ENCODE measurements around the gene ARHGAP30. TPM values are rescaled to one million over a fixed set of nuclear protein-coding genes. Genes with fewer than 3 reads are reported as not detected.

The ARHGAP30 gene
- total RNA-seq, 1 experiment from 2014 or later, result 1.7 TPM

DNA sequence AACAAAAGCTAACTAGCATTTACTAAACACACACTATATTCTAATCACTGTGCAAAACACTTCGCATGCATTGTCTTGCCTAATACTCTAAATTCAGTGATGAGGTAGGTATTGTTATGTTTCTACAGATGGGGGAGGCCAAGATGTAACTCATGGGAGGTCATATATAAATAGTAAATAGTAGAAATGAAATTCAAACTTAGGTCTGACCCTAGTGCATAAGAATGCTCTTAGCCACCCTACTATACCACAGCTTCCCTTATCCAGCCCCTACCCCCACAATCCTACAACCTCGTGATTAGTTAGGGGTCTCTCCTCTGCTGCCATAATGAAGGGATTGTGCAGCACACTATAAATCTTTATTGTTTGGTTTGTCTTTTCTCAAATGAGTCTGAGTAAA is 44.9 kb upstream of the ARHGAP30 start:
- peaks cover 58% of the 10 kb centered on the region for H3K36me3 Mint-ChIP-seq (ENCODE audit: insufficient read depth, unreplicated experiment)
- DNase-seq, result no peak
- TF ChIP-seq, protein P1, sequence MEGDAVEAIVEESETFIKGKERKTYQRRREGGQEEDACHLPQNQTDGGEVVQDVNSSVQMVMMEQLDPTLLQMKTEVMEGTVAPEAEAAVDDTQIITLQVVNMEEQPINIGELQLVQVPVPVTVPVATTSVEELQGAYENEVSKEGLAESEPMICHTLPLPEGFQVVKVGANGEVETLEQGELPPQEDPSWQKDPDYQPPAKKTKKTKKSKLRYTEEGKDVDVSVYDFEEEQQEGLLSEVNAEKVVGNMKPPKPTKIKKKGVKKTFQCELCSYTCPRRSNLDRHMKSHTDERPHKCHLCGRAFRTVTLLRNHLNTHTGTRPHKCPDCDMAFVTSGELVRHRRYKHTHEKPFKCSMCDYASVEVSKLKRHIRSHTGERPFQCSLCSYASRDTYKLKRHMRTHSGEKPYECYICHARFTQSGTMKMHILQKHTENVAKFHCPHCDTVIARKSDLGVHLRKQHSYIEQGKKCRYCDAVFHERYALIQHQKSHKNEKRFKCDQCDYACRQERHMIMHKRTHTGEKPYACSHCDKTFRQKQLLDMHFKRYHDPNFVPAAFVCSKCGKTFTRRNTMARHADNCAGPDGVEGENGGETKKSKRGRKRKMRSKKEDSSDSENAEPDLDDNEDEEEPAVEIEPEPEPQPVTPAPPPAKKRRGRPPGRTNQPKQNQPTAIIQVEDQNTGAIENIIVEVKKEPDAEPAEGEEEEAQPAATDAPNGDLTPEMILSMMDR (IDR thresholded peaks at IDR 0.05; ENCODE audit: unreplicated experiment), result no peak
- CTCF ChIA-PET, result no interaction called here
- intact Hi-C loops (cut with micrococcal nuclease; ENCODE audit: unreplicated experiment), result no loop called here
- no TSS peak for BruUV-seq (replicated peaks)
- H3K4me1 Mint-ChIP-seq (ENCODE audit: low read depth, unreplicated experiment), result peaks cover 55% of the 10 kb centered on the region
- peak overlapping the region; percentile 94 for H3K27ac Mint-ChIP-seq (ENCODE audit: unreplicated experiment)
- H3K9me3 Mint-ChIP-seq (ENCODE audit: low read depth, unreplicated experiment), result no peaks in the 10 kb centered on the region
- no peaks in the 10 kb centered on the region for H3K27me3 Mint-ChIP-seq (ENCODE audit: unreplicated experiment)
- peak overlapping the region; percentile 7 for H3K4me3 Mint-ChIP-seq (ENCODE audit: low read depth, unreplicated experiment)

GRCh38 chr1:161113915-161114314 is 44.2 kb upstream of the ARHGAP30 start:
- no peaks in the 10 kb centered on the region for H3K9me3 Mint-ChIP-seq (ENCODE audit: low read depth, unreplicated experiment)
- peaks cover 52% of the 10 kb centered on the region for H3K36me3 Mint-ChIP-seq (ENCODE audit: insufficient read depth, unreplicated experiment)
- peak overlapping the region; percentile 7 for H3K4me3 Mint-ChIP-seq (ENCODE audit: low read depth, unreplicated experiment)
- H3K27ac Mint-ChIP-seq (ENCODE audit: unreplicated experiment), result peak overlapping the region; percentile 94
- H3K4me1 Mint-ChIP-seq (ENCODE audit: low read depth, unreplicated experiment), result peaks cover 49% of the 10 kb centered on the region
- intact Hi-C loops (cut with micrococcal nuclease; ENCODE audit: unreplicated experiment), result no loop called here
- no peak for DNase-seq
- H3K27me3 Mint-ChIP-seq (ENCODE audit: unreplicated experiment), result no peaks in the 10 kb centered on the region
- BruUV-seq (replicated peaks), result no TSS peak
- TF ChIP-seq, protein P1 (IDR thresholded peaks at IDR 0.05; ENCODE audit: unreplicated experiment), result no peak
- CTCF ChIA-PET, result no interaction called here

DNA sequence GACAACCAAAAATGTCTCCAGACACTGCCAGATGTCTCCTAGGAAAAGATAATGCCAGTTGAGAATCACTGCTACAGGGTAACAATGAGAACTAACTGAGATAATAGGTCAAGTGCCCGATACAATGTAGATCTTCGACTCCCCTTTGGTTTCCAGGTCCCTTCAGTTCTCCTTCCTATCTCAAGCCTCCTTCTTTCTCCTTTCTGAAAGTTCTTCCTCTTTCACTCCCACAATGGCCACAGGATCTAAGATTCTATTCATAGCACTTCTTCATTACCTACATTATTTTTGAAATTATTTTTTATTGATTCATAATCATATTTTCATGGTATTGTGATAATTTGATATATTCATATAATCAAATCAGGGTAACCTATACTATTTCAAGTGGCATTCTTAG is 41.8 kb upstream of the ARHGAP30 start:
- CTCF ChIA-PET, result no interaction called here
- H3K27ac Mint-ChIP-seq (ENCODE audit: unreplicated experiment), result no peak overlapping the region
- H3K4me1 Mint-ChIP-seq (ENCODE audit: low read depth, unreplicated experiment), result peaks cover 46% of the 10 kb centered on the region
- H3K9me3 Mint-ChIP-seq (ENCODE audit: low read depth, unreplicated experiment), result no peaks in the 10 kb centered on the region
- no peaks in the 10 kb centered on the region for H3K27me3 Mint-ChIP-seq (ENCODE audit: unreplicated experiment)
- no peak overlapping the region for H3K4me3 Mint-ChIP-seq (ENCODE audit: low read depth, unreplicated experiment)
- DNase-seq, result no peak
- no TSS peak for BruUV-seq (replicated peaks)
- H3K36me3 Mint-ChIP-seq (ENCODE audit: insufficient read depth, unreplicated experiment), result peaks cover 29% of the 10 kb centered on the region
- TF ChIP-seq, protein P1 (IDR thresholded peaks at IDR 0.05; ENCODE audit: unreplicated experiment), result no peak
- intact Hi-C loops (cut with micrococcal nuclease; ENCODE audit: unreplicated experiment), result no loop called here

DNA sequence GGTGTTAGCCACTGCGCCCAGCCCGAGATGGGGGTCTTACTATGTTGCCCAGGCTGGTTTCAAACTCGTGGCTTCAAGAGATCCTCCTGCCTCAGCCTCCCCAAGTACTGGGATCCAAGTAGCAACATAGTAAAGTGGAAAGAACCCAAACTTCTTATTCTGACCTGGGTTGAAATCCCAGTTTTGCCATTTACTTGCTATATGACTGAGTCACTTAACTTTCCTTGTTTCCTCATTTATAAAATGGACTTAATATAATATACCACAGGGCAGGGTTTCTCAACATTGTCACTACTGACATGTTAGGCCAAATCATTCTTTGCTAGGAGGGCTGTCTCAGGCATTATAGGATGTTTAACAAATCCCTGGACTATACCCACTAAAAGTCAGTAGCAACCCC is 41.4 kb upstream of the ARHGAP30 start:
- Mint-ChIP-seq H3K4me1 (ENCODE audit: low read depth, unreplicated experiment) (peaks cover 46% of the 10 kb centered on the region), H3K4me3 (ENCODE audit: low read depth, unreplicated experiment) (no peak overlapping the region), H3K9me3 (ENCODE audit: low read depth, unreplicated experiment) (no peaks in the 10 kb centered on the region), H3K36me3 (ENCODE audit: insufficient read depth, unreplicated experiment) (peaks cover 29% of the 10 kb centered on the region), H3K27me3 (ENCODE audit: unreplicated experiment) (no peaks in the 10 kb centered on the region), H3K27ac (ENCODE audit: unreplicated experiment) (no peak overlapping the region)
- no TSS peak for BruUV-seq (replicated peaks)
- no peak for DNase-seq
- TF ChIP-seq, protein P1 (IDR thresholded peaks at IDR 0.05; ENCODE audit: unreplicated experiment), result no peak
- CTCF ChIA-PET, result no interaction called here
- intact Hi-C loops (cut with micrococcal nuclease; ENCODE audit: unreplicated experiment), result no loop called here

All from Calu3 (cell line).